H1 (cell line): ENCODE data around the gene GRIP1. TPM values are rescaled to one million over a fixed set of nuclear protein-coding genes. Genes with fewer than 3 reads are reported as not detected.

Source experiments
- CTCF ChIA-PET: fragments of 300-600 bp; sonication (Branson Sonifier 250); formaldehyde crosslinking; loops from one replicate; lab custom pipeline; 2021; ENCODE audit not compliant: partially characterized antibody; lab: Charles Lee
- POLR2A ChIA-PET: fragments of 300-600 bp; sonication (Branson Sonifier 250); formaldehyde crosslinking; loops from one replicate; lab custom pipeline; 2021; ENCODE audit warnings: inconsistent platforms; ENCODE audit not compliant: partially characterized antibody; lab: Charles Lee
- DNase-seq, 2 experiments: peaks; one replicate each; pipeline versions ENCODE4 v3.0.0 to v3.0.0-alpha.2; 2010 to 2022; ENCODE audit warnings: low spot score in 2 of 2, low read depth in 1 of 2, mixed read lengths in 1 of 2
- FAIRE-seq: peaks from 2 replicates; lab custom pipeline; 2011; peaks lifted over from hg19 to GRCh38; lab: Jason Lieb, UNC
- H2AFZ ChIP-seq: 2 replicates; pipeline ENCODE4 v1.8.1; 2012; ENCODE audit warnings: low read length, inconsistent platforms
- H2AK5ac ChIP-seq: 2 replicates; pipeline ENCODE4 v1.6.1; 2013; ENCODE audit warnings: low read depth, low read length
- H2BK120ac ChIP-seq: replicated peaks from 2 replicates; pipeline ENCODE3; 2013; ENCODE audit warnings: low read depth, low read length, inconsistent platforms
- H2BK12ac ChIP-seq: 2 replicates; pipeline ENCODE4 v1.6.1; 2013; ENCODE audit warnings: low read depth, low read length
- H2BK15ac ChIP-seq: 2 replicates; pipeline ENCODE4 v1.6.1; 2013; ENCODE audit warnings: low read length
- H2BK20ac ChIP-seq: 2 replicates; pipeline ENCODE4 v1.6.1; 2013; ENCODE audit warnings: low read length
- H2BK5ac ChIP-seq: 2 replicates; pipeline ENCODE4 v1.6.1; 2013; ENCODE audit warnings: low read depth, low read length
- H3K14ac ChIP-seq: 2 replicates; pipeline ENCODE4 v1.6.1; 2013; ENCODE audit warnings: inconsistent platforms; ENCODE audit not compliant: insufficient read length
- H3K18ac ChIP-seq: 2 replicates; pipeline ENCODE4 v1.6.1; 2013; ENCODE audit warnings: low read length; ENCODE audit errors: extremely low read depth
- H3K23ac ChIP-seq: 2 replicates; pipeline ENCODE4 v1.6.1; 2013; ENCODE audit warnings: inconsistent platforms; ENCODE audit not compliant: insufficient read length
- H3K23me2 ChIP-seq: 2 replicates; pipeline ENCODE4 v1.6.1; 2013; ENCODE audit warnings: low read depth, low read length
- H3K27ac ChIP-seq: 2 replicates; pipeline ENCODE4 v1.6.1; 2011; ENCODE audit warnings: low read depth, low read length, inconsistent platforms
- H3K27me3 ChIP-seq, 4 experiments: replicated peaks in 1 of 4; 1 replicate in 1 of 4; 2 replicates in 3 of 4; pipeline versions ENCODE4 v1.6.1 to v1.8.1; 2011 to 2013; ENCODE audit warnings: low read length in 3 of 4, mild to moderate bottlenecking in 3 of 4, inconsistent platforms in 2 of 4, mixed read lengths in 2 of 4, moderate library complexity in 1 of 4; ENCODE audit not compliant: control insufficient read depth in 3 of 4, insufficient read depth in 3 of 4; ENCODE audit errors: extremely low read depth in 1 of 4
- H3K36me3 ChIP-seq, 4 experiments: 2 replicates each; pipeline versions ENCODE4 v1.6.1 to v1.8.1; 2011 to 2013; ENCODE audit warnings: mild to moderate bottlenecking in 4 of 4, low read length in 3 of 4, moderate library complexity in 2 of 4, control low read depth in 1 of 4, inconsistent platforms in 1 of 4; ENCODE audit not compliant: insufficient read depth in 4 of 4, control insufficient read depth in 2 of 4
- H3K4ac ChIP-seq: replicated peaks from 2 replicates; pipeline ENCODE3; 2013; ENCODE audit warnings: low read length, low read depth, mixed read lengths, inconsistent platforms; ENCODE audit not compliant: insufficient read length
- H3K4me1 ChIP-seq, 4 experiments: replicated peaks in 1 of 4; 1 replicate in 1 of 4; 2 replicates in 3 of 4; pipeline versions ENCODE4 v1.6.1 to v1.8.1; 2011 to 2013; ENCODE audit warnings: low read length in 3 of 4, inconsistent platforms in 2 of 4, mixed read lengths in 1 of 4; ENCODE audit not compliant: insufficient read depth in 4 of 4, control insufficient read depth in 3 of 4
- H3K4me2 ChIP-seq, 2 experiments: 2 replicates each; pipeline versions ENCODE4 v1.6.1 to v1.8.1; 2011 to 2013; ENCODE audit warnings: low read depth in 2 of 2, low read length in 2 of 2, control low read depth in 1 of 2, inconsistent platforms in 1 of 2, mild to moderate bottlenecking in 1 of 2; ENCODE audit not compliant: insufficient read depth in 1 of 2
- H3K4me3 ChIP-seq, 4 experiments: fragments of 200-600, 300-600 bp in 1 of 4; sonication (generic), shearing (Covaris generic), sonication (Bioruptor Twin) in 1 of 4; 2 replicates each; pipeline versions ENCODE4 v1.5.1 to v1.8.1; 2011 to 2016; ENCODE audit warnings: low read length in 4 of 4, low read depth in 3 of 4, control low read depth in 2 of 4, inconsistent platforms in 2 of 4, mild to moderate bottlenecking in 2 of 4, mixed read lengths in 1 of 4, moderate library complexity in 1 of 4; ENCODE audit not compliant: insufficient read depth in 2 of 4; ENCODE audit errors: extremely low read depth in 1 of 4
- H3K56ac ChIP-seq: replicated peaks from 2 replicates; pipeline ENCODE3; 2013; ENCODE audit warnings: low read depth, mild to moderate bottlenecking, mixed read lengths, low read length, inconsistent platforms; ENCODE audit not compliant: insufficient read length
- H3K79me1 ChIP-seq: 2 replicates; pipeline ENCODE4 v1.6.1; 2013; ENCODE audit warnings: low read depth, low read length, control low read depth
- H3K79me2 ChIP-seq, 2 experiments: 2 replicates each; pipeline versions ENCODE4 v1.6.1 to v1.8.1; 2012 to 2013; ENCODE audit warnings: low read length in 2 of 2, mild to moderate bottlenecking in 2 of 2, inconsistent platforms in 1 of 2; ENCODE audit not compliant: insufficient read depth in 2 of 2, control insufficient read depth in 1 of 2
- H3K9ac ChIP-seq, 4 experiments: replicated peaks in 1 of 4; 1 replicate in 1 of 4; 2 replicates in 3 of 4; pipeline versions ENCODE4 v1.6.1 to v1.8.1; 2011 to 2013; ENCODE audit warnings: low read depth in 3 of 4, low read length in 3 of 4, control low read depth in 2 of 4, mild to moderate bottlenecking in 2 of 4, moderate library complexity in 2 of 4, inconsistent platforms in 1 of 4; ENCODE audit errors: extremely low read depth in 1 of 4
- H3K9me3 ChIP-seq, 2 experiments: 2 replicates each; pipeline versions ENCODE4 v1.6.1 to v1.8.1; 2012 to 2013; ENCODE audit warnings: mild to moderate bottlenecking in 2 of 2, moderate library complexity in 2 of 2, control low read depth in 1 of 2, inconsistent platforms in 1 of 2, low read depth in 1 of 2, low read length in 1 of 2, mixed read lengths in 1 of 2; ENCODE audit not compliant: insufficient read depth in 2 of 2
- H4K20me1 ChIP-seq, 2 experiments: replicated peaks in 1 of 2; 2 replicates each; pipeline versions ENCODE3 to v1.8.1; 2011 to 2013; ENCODE audit warnings: inconsistent platforms in 2 of 2, low read length in 2 of 2, mild to moderate bottlenecking in 1 of 2; ENCODE audit not compliant: insufficient read depth in 2 of 2, control insufficient read depth in 1 of 2
- H4K5ac ChIP-seq: 2 replicates; pipeline ENCODE4 v1.6.1; 2013; ENCODE audit warnings: low read length, low read depth, mixed read lengths, inconsistent platforms; ENCODE audit not compliant: insufficient read length
- H4K8ac ChIP-seq: 2 replicates; pipeline ENCODE4 v1.8.0; 2013; ENCODE audit warnings: mild to moderate bottlenecking, moderate library complexity, low read length, inconsistent platforms; ENCODE audit not compliant: insufficient read depth; ENCODE audit errors: extremely low read depth
- H4K91ac ChIP-seq: replicated peaks from 2 replicates; pipeline ENCODE3; 2013; ENCODE audit warnings: low read length, mixed read lengths, inconsistent platforms; ENCODE audit not compliant: insufficient read length
- CHD1 ChIP-seq: IDR thresholded peaks from 2 replicates; pipeline ENCODE4 v1.6.1; 2012; ENCODE audit warnings: low read depth, low read length, improper control_type of control experiment
- JUN ChIP-seq: IDR thresholded peaks from 2 replicates; pipeline ENCODE4 v1.6.1; 2011; ENCODE audit warnings: low read depth, mild to moderate bottlenecking, improper control_type of control experiment, low read length
- MAX ChIP-seq: IDR thresholded peaks from 2 replicates; pipeline ENCODE4 v1.6.1; 2012; ENCODE audit warnings: inconsistent platforms
- WGBS, 2 experiments: shearing (Covaris generic) in 1 of 2; methylation state at CpG; one replicate each; pipeline versions ENCODE4 v1.1.6 to v1.1.7; 2013 to 2015; ENCODE audit warnings: low lambda C conversion rate in 2 of 2, mixed read lengths in 2 of 2, inconsistent platforms in 1 of 2, low coverage in 1 of 2, missing lambda C conversion rate in 1 of 2; ENCODE audit not compliant: insufficient replicate concordance in 2 of 2, insufficient coverage in 1 of 2, insufficient read length in 1 of 2; ENCODE audit errors: extremely low coverage in 1 of 2, missing lambda C conversion rate in 1 of 2; 5-methylcytosine and 5-hydroxymethylcytosine counted together
- polyA plus RNA-seq, 7 experiments: library from polyadenylated mRNA; depleted of rRNA in 3 of 7; stranded (reverse) in 5 of 7; unstranded in 2 of 7; fragments of >200 nt in 5 of 7; fragments of 200-250 nt in 2 of 7; gene quantifications; 1 replicate in 5 of 7; 2 replicates in 1 of 7; 4 replicates in 1 of 7; pipeline versions ENCODE4 v1.2.1 to v1.2.3, GENCODE V29; 2011 to 2013; ENCODE audit warnings: missing spikeins in 2 of 7, mixed read lengths in 2 of 7
- total RNA-seq: library from RNA; stranded (reverse); fragmentation: NEBNext Ultra II Directional; extraction: Animal tissue kit (Norgen Biotek cat#: 25700); gene quantifications from 2 replicates; pipeline ENCODE4 v1.2.1, GENCODE V29; 2021

Gene GRIP1
- total and polyA plus RNA-seq, 2 of the 8 experiments (the other 6 are each of a cell fraction or from before 2014, with no cell fraction given) = 4.5 to 27.3 TPM

- Histone ChIP-seq H3K56ac (no peak overlapping the region), H3K27ac (no peak overlapping the region), H3K4me2 (no peak overlapping the region), H4K91ac (no peak overlapping the region), H2BK20ac (no peak overlapping the region), H3K9ac (no peak overlapping the region), H4K8ac (no peak overlapping the region), H2BK5ac (no peak overlapping the region), H3K9me3 (no peaks in the 10 kb centered on the region), H2AK5ac (no peak overlapping the region), H2BK12ac (no peak overlapping the region), H4K5ac (no peak overlapping the region), H2BK120ac (no peak overlapping the region), H4K20me1 (no peaks in the 10 kb centered on the region), H3K4ac (no peak overlapping the region), H3K14ac (no peak overlapping the region), H3K79me2 (no peaks in the 10 kb centered on the region), H3K18ac (no peak overlapping the region), H2AFZ (no peak overlapping the region), H3K23ac (no peak overlapping the region), H3K4me1 (0 out of 7 replicates have a peak, but pooled peaks cover 0 to 2% (median 0%) of the 10 kb centered on the region in 4 experiments), H3K4me3 (no peak overlapping the region), H3K79me1 (no peaks in the 10 kb centered on the region), H2BK15ac (no peak overlapping the region), H3K23me2 (no peaks in the 10 kb centered on the region), H3K36me3 (no peaks in the 10 kb centered on the region), H3K27me3 (no peaks in the 10 kb centered on the region)
- ChIA-PET CTCF (interaction anchor here (0.8 to 1.6 kb wide), 3 partner anchors 9 to 277 kb away, joined by 3 to 4 read pairs (median 3); no protein-coding TSS in a partner anchor), POLR2A (interaction anchor here (0.8 kb wide), 1 partner anchor 10 kb away, joined by 3 read pairs; no protein-coding TSS in a partner anchor)
- no peak for DNase-seq
- TF ChIP-seq JUN = no peak
- TF ChIP-seq CHD1 = no peak
- no peak for TF ChIP-seq MAX
- FAIRE-seq = no peak
- WGBS, 2 experiments = 92% methylated on average over 5 of the region's 5 CpGs; no CpG with 5 or more reads in 1 of the 2 experiments
Measured at GRCh38 chr12:66629138-66629870, 49.6 kb downstream of the GRIP1 start.
